Glutamatergic neuron (in vitro differentiated cells): ENCODE data around the gene BNIP5. TPM values are rescaled to one million over a fixed set of nuclear protein-coding genes. Genes with fewer than 3 reads are reported as not detected.

Source experiments
- DNase-seq: peaks from one replicate; pipeline ENCODE4 v3.0.0; 2022
- H3K27ac Mint-ChIP-seq: one replicate; pipeline ENCODE4 v1.8.0; 2020; ENCODE audit warnings: mild to moderate bottlenecking, mixed read lengths, inconsistent platforms; ENCODE audit not compliant: unreplicated experiment
- H3K27me3 Mint-ChIP-seq: one replicate; pipeline ENCODE4 v1.8.0; 2020; ENCODE audit warnings: mild to moderate bottlenecking, moderate library complexity, mixed read lengths, inconsistent platforms; ENCODE audit not compliant: unreplicated experiment
- H3K36me3 Mint-ChIP-seq: one replicate; pipeline ENCODE4 v1.8.0; 2020; ENCODE audit warnings: mild to moderate bottlenecking, mixed read lengths, inconsistent platforms; ENCODE audit not compliant: unreplicated experiment
- H3K4me1 Mint-ChIP-seq: one replicate; pipeline ENCODE4 v1.8.0; 2020; ENCODE audit warnings: mild to moderate bottlenecking, low read depth, mixed read lengths, inconsistent platforms; ENCODE audit not compliant: unreplicated experiment
- H3K4me3 Mint-ChIP-seq: one replicate; pipeline ENCODE4 v1.8.0; 2020; ENCODE audit warnings: mild to moderate bottlenecking, mixed read lengths, inconsistent platforms; ENCODE audit not compliant: unreplicated experiment
- H3K9me3 Mint-ChIP-seq: one replicate; pipeline ENCODE4 v1.8.0; 2020; ENCODE audit warnings: mild to moderate bottlenecking, moderate library complexity, mixed read lengths, inconsistent platforms; ENCODE audit not compliant: unreplicated experiment
- CTCF ChIP-seq: fragments of 200-600 bp; sonication (generic); IDR thresholded peaks from one replicate; pipeline ENCODE4 v1.5.0; 2021; ENCODE audit not compliant: partially characterized antibody, unreplicated experiment
- total RNA-seq: library from RNA; stranded (reverse); fragmentation: NEBNext Ultra II Directional; extraction: Animal tissue kit (Norgen Biotek cat#: 25700); gene quantifications from one replicate; pipeline ENCODE4 v1.2.1, GENCODE V29; 2021; ENCODE audit not compliant: unreplicated experiment

The BNIP5 gene
- total RNA-seq, 1 donor from 2014 or later, result not detected

GRCh38 chr6:36362551-36363370 lies 26.1 kb upstream of the BNIP5 start:
- Mint-ChIP-seq H3K9me3 (peaks cover 2% of the 10 kb centered on the region), H3K27me3 (no peaks in the 10 kb centered on the region), H3K4me3 (no peak overlapping the region), H3K4me1 (peaks cover 5% of the 10 kb centered on the region), H3K36me3 (no peaks in the 10 kb centered on the region), H3K27ac (no peak overlapping the region)
- DNase-seq, result no peak
- TF ChIP-seq CTCF, result no peak

- no peak for TF ChIP-seq CTCF
- DNase-seq, result no peak
- Mint-ChIP-seq H3K4me3 (peak overlapping the region; percentile 32), H3K9me3 (peaks cover 2% of the 10 kb centered on the region), H3K4me1 (peaks cover 5% of the 10 kb centered on the region), H3K36me3 (no peaks in the 10 kb centered on the region), H3K27ac (no peak overlapping the region), H3K27me3 (no peaks in the 10 kb centered on the region)
Measured at GRCh38 chr6:36361071-36361470, 24.4 kb upstream of the BNIP5 start.

- peak; percentile 80 for DNase-seq
- Mint-ChIP-seq H3K4me1 (peaks cover 5% of the 10 kb centered on the region), H3K27me3 (no peaks in the 10 kb centered on the region), H3K9me3 (peaks cover 2% of the 10 kb centered on the region), H3K4me3 (peak overlapping the region; percentile 32), H3K27ac (peak overlapping the region; percentile 33), H3K36me3 (no peaks in the 10 kb centered on the region)
- TF ChIP-seq CTCF, result peak; percentile 85
Measured at GRCh38 chr6:36360241-36361054, 23.8 kb upstream of the BNIP5 start.

GRCh38 chr6:36358226-36358915 lies 21.7 kb upstream of the BNIP5 start:
- no peak for TF ChIP-seq CTCF
- Mint-ChIP-seq H3K4me3 (no peak overlapping the region), H3K4me1 (peaks cover 5% of the 10 kb centered on the region), H3K27me3 (no peaks in the 10 kb centered on the region), H3K27ac (no peak overlapping the region), H3K36me3 (peaks cover 6% of the 10 kb centered on the region), H3K9me3 (peaks cover 6% of the 10 kb centered on the region)
- no peak for DNase-seq
